HG03135 (cell line): ENCODE data around the gene CCR8.
"Not testable (repeated sequence)": the region's sequence is repeated elsewhere in the genome, so short reads cannot be mapped to it uniquely, and the experiment has no call there.

ENCODE experiments used
- ATAC-seq: cut with Tn5 transposase; IDR thresholded peaks from one replicate; pipeline ENCODE4 v1.9.1; 2021; ENCODE audit warnings: mild to moderate bottlenecking, moderate library complexity; ENCODE audit not compliant: unreplicated experiment

Gene CCR8

DNA sequence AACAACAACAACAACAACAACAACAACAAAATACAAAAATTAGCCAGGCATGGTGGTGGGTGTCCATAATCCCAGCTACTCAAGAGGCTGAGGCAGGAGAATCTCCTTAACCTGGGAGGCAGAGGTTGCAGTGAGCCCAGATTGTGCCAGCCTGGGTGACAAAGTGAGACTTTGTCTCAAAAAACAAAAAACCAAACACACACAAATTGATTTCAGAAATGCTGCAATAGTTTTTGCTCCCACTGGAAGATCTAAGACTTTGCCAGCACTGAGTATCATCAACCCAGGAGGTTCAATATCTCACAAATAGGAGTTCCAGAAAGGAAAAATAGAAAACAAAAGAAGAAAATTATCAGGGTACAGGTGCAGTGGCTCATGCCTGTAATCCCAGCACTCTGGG lies 16.2 kb upstream of the CCR8 start:
- ATAC-seq = no peak

DNA sequence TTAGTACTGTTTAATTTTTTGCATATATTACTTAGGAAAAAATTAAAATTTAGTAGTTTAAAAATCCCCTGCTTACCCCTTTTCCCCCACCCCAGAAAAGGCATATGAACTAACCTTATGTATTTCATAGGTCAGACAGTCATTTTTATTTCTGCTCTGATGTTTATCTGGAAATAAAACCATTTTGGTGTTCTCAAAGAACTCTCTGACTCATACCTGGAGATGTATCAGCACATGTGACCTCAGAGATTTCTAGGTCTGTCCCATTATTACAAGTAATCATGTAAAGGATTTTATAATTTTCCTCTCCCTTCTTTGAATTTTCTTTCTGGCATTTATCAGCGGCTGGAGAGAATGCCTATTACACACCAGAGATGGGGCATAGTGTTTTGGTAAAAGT lies 14.1 kb upstream of the CCR8 start:
- no peak for ATAC-seq

DNA sequence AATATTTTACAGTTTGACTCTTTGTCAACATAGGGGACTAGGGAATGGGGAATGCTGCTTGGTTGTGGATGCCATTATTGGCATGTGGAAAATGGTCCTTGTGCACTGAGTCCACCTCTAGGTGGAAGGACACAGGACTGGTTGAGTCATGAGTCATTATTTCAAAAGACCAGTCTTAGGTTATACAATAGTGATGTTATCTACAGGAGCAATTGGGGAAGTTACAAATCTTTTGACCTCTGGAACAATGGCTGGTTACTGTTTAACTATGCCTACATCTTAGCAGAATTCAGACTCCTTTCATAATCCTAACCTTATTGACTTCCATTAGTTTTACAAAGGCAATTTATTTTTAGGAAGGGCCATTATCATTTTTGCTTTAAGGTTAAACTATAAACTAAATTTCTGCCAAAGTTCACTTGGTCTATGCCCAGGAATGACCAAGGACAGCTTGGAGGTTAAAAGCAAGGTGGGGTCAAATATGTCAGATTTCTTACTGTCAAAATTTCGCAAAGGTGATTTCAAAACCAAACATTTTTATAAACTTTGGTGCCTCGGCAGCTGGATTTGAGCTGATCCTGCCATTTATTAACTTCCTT lies 11.8 kb upstream of the CCR8 start:
- ATAC-seq = no peak

DNA sequence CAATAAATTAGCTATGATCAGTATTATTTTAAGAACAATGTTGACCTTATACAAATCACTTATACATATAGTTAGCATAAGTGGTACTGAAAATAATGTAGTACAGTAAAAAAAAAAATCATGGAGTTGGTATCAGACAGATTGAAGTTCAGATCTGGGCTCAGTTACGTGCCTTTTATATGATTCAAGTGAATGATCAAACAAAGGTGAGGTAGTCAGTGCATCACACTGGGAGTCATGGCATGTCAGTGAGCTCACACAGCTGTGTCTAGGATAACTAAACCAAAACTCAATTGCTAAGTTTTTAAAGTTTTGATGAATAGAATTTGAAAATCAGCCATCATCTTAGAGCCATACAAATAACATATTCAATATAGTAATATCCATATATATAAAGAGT lies 11.2 kb upstream of the CCR8 start:
- ATAC-seq = no peak

DNA sequence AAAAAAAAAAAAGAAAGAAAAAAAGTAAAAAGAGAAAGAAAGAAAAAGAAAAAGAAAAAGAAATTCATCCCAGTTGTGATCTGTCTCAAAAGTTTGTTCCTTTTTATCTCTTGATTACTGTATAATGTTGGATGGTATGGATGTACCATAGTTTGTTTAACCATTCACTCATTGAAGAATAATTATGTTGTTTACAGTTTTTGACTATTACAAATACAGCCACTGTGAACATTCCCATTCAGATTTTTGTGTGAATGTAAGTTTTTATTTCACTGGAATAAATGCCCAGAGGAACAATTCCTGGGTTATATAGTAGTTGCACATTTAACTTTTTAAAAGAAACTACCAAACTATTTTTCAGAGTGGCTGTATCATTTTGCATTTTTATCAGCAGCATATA lies 10.3 kb upstream of the CCR8 start:
- no peak for ATAC-seq

DNA sequence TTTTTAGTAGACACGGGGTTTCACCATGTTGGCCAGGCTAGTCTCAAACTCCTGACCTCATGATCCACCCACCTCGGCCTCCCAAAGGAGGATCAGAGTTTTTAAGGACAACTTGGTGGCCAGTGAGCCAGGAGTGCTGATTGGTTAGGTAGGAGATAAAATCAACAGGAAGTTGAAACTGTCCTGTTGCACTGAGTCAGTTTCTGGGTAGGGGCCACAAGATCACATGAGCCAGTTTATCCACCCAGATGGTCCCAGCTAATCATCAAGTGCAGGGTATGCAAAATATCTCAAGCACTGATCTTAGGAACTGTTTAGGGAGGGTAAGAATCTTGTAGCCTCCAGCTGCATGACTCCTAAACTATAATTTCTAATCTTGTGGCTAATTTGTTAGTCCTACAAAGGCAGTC lies 7.9 kb upstream of the CCR8 start:
- ATAC-seq = not testable (repeated sequence)

DNA sequence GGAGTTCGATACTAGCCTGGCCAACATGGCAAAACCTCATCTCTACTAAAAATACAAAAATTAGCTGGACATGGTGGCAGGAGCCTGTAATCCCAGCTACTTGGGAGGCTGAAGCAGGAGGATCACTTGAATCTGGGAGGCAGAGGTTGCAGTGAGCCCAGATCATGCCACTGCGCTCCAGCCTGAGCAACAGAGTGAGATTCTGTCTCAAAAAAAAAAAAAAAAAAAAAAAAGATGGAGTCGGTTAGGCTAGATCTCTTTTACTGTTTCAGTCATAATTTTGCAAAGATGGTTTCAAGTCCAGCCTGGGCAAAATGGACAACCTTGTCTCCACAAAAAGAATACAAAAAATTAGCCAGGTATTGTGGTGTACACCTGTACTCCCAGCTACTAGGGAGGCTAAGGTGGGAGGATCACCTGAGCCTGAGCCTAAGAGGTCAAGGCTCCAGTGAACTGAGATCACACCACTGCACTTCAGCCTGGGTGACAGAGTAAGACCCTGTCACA lies 7.2 kb upstream of the CCR8 start:
- ATAC-seq = not testable (repeated sequence)

DNA sequence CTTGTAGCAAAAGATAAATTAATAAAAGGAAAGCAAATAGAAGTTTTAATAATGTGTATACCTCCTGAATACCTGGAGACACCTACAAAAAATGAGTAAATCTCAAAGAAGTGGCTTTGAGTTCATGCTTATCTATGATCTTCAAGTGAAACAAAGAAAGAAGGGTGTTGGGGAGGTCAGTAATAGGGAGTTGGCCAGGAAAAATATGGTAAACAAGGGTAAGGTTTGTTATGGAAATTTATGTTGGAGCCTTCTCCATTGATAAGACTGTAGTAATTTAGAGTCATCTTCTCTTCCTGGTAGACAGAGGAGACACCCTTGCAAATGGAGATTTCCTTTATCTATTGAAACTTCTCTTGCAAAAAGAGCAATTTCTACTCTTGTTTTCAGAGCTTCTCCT lies 6.6 kb upstream of the CCR8 start:
- no peak for ATAC-seq

DNA sequence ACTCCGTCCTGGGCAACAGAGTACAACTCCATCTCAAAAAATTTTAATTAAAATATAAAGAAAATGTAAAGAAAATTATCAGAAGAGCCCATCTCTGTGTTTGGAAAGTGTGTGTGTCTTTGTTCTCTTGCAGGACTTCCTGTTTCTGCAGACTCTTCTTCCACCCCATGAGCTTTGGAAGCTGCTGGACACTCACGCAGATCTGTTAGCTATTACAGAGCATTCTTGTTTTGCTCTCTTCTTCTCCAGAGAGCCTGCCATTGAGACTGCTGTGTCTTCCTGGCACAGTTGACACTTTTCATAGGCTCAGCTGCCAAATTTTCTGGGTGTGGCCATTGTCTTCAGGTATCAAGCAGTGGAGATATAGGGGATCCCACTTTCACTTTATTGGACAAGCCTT lies 6.0 kb upstream of the CCR8 start:
- no peak for ATAC-seq

DNA sequence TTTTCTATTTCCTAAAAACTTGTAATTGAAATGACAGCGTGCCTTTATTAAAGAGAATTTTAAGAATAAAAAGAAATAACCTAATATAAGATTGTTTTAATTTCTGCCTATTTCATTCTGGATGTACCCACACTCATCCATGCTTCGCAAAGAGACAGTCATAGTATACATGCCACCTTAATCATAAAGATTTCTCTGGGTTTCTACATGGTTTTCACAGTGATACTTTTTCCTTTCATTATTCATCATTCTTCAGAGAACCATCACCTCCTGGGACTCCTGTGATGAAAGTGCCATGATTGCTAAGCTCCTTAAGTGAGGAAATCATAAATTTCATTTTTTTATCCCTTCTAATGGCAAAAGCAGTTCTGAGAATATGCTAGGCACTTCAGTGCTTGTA lies 4.3 kb upstream of the CCR8 start:
- ATAC-seq = no peak

DNA sequence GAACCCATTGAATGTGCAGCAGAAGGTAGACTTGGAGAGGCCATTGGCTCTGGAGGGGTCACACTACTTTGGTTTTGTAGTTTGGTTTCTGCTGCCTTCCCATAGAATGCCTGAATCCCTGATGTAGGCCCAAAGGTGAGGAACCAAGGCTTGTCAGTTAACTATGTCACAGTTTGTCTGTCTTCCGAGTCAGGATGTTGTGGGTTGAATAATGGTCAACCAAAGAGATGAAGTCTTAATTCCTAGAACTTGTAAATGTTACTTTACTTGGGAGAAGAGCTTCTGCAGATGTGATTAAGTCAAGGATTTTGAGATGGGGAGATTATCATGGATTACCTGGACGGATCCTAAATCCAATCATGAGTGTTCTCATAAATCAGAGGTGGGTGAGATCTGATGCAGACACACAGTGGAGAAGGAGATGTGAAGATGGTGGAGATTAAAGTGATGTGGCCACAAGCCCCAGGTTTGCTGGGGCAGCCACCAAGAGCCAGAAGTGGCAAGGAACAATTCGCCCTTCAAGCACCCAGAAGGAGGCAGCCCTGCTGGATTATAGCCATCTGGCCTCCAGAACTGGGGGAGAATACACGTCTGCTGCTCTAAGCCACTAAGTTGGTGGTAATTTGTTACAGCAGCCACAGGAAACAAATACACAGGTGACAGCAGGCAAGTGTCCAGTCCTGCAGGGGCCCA lies 2.3 kb upstream of the CCR8 start:
- ATAC-seq = no peak

DNA sequence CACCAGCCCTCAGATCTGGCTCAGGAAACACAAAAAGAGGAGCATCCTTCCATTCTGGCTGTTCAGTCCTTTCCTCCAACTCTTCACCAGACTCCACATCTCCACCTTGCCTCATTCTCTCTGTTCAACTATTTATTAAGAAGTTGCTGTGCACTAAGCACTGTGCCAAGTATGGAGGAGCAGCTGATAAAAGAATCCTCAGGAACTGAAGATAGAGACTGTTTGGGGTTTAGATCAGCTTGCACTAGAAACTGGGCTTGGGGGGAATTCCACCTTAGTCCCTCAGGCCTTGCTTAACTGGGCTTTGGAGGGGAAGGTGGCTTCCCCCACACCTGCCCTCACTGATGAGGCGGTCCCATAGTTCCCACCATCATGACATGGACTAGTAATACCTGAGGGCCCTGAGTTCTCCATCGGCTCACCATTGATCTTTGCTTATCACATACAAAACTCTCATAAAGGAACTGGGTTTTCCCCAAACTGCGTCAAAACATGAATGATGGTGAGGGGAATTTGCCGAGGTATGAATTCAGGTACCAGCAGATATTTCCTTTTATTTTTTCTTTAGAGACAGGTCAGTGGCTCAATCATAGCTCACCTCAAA lies 1.7 kb upstream of the CCR8 start:
- ATAC-seq = no peak

DNA sequence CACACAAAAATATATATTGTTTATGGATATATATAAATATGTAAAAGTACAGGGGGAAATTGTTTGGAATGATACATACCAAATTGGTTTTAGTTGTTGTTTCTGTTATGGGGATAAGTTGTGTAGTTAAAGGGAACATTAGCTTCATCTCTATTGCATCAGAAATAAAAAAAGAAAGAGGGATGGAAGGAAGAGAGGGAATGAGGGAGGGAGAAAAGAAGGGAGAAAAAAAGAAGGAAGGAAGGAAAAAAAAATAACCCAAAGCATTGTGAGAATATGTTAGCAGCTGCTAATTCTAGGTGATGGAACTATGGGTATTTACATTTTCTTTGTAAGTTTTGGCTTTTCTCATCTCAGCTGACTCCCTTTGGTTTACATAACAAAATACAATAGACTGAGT lies 1.3 kb downstream of the CCR8 start:
- no peak for ATAC-seq

DNA sequence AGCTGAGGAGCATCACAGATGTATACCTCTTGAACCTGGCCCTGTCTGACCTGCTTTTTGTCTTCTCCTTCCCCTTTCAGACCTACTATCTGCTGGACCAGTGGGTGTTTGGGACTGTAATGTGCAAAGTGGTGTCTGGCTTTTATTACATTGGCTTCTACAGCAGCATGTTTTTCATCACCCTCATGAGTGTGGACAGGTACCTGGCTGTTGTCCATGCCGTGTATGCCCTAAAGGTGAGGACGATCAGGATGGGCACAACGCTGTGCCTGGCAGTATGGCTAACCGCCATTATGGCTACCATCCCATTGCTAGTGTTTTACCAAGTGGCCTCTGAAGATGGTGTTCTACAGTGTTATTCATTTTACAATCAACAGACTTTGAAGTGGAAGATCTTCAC lies 3.0 kb downstream of the CCR8 start:
- no peak for ATAC-seq

DNA sequence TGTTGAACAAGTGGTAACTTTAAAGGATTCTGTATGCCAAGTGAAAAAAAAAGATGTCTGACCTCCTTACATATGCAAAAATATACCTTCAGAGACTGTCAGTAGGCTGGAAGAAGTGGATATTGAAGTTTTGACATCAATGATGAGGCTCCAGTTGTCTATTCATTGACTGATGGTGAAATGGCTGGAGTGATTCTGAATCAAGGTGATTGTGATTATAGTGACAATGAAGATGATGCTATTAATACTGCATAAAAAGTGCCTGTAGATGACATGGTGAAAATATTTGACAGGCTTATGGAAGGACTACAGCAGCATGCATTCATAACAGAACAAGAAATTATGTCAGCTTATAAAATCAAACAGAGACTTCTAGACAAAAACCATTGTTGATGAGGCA lies 4.1 kb downstream of the CCR8 start:
- no peak for ATAC-seq

DNA sequence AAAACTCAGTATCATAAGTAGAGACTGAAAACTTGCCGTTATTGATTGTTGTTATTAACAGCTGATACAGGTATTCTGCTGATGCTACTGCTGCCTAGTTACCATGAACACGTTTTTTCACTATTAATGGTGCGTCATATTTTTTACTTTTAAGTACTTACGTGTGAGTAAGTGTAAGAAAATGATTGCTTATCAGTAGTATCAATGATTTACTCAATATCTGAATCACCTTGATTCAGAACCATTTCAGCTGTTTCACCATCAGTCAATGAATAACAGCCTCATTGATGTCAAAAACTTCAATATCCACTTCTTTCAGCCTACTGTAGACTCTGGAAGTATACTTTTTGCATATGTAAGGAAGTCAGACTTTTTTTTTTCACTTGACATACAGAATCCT lies 4.7 kb downstream of the CCR8 start:
- ATAC-seq = no peak

DNA sequence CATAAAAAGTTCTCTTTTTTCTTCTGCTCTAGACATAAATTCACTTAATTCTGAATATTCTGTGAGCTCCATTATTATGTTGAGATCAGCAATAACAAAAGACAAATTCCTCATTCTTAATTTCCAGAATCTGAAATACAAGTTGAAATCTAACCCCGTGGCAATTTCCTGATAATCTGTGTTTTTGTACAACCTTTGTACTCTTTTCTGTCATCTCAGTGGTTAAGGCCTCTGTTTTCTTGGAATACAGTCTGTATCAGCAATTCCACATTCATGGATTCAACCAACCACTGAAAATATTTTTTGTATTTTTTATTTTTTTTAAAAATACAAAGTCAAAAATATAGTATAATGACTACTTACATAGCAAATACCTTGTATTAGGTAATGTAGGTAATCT lies 8.7 kb downstream of the CCR8 start:
- no peak for ATAC-seq

DNA sequence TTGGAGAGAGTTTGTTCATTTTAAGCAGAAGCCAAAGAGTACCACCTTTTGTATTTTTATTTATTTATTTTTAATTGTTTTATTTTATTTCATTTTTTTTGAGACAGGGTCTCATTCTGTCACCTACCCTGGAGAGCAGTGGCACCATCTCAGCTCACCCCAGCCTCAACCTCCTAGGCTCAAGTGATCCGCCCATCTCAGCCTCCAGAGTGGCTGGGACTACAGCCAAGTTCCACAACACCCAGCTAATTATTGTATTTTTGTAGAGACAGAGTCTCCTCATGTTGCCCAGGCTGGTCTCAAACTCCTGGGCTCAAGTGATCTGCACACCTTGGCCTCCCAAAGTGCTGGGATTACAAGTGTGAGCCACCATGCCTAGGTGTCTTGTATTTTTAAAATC lies 9.6 kb downstream of the CCR8 start:
- ATAC-seq = no peak

DNA sequence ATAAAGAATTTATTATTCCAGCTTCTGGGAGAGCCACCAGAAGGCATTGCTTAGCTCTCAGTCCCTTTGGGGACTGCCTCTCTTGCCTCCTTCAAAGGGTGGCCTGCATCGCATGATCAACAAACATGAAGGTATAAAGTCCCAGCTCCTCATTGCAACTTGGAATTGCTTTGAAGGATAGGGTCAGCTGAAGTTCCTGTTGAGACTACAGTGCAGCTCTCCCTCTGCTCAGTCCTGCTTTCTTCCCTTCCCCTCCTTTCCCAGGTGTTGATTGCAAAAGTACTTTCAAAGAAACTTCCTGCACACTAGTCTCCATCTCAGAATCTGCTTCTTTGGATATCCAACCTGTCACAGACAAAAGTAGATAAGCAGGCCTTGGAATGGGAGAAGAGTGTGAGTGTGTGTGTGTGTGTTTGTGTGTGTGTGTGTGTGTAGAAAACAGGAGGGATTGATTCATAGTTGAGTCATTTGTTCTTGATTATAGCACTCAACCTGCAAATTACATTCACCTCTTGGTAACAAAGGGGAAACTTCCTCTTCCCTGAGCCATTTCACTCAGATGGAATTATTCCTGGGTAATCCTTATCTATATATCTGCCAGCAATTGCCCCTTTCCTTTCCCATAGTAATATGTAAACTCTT lies 13.7 kb downstream of the CCR8 start:
- ATAC-seq = no peak

DNA sequence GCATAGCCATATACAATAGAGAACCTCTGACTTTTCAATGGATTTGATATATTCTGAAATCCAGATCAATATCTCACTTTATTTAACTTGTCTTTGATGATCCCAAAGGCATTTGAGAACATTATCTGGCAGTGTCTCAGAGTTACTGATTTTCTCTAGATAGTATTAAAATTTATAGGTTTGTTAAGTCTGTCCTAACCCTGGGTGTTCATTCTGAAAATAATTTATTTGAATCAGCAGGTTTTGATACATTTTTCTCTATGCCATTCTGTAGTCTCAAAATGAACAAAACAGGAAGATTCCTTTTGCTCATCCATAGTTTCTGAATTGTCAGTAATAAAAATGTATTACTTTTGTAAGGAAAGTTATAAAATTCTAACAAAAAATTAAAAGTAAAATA lies 14.3 kb downstream of the CCR8 start:
- no peak for ATAC-seq

DNA sequence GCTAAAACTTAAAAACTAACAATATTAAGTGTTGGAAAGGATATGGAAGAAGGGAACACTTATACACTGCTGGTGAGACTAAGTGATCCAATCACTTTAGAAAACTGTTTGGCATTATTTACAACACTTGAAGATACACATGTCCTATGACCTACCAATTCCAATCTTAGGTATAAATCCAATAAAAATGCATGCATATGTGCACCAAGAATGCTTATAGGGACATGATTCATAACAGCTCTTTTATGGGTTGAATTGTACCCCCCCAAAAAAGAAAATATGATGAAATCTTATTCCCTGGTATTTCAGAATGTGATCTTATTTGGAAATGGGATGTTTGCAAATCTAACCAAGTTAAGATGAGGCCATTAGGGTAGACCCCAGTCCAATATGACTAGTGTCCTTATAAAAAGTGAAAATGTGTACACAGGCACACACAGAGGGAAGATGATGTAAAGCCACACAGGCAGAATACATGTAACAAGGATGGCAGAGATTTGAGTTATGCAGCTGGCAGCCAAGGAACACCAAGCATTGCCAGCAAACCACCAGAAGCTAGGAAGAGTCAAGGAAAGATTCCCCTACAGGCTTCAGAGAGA lies 15.3 kb downstream of the CCR8 start:
- no peak for ATAC-seq
